A204.1 (cell line): ENCODE measurements around the gene ZBTB7C.

Experiments used
- FAIRE-seq: peaks from 2 replicates; lab custom pipeline; 2012; peaks lifted over from hg19 to GRCh38; lab: Jason Lieb, UNC

ZBTB7C gene

GRCh38 chr18:48418539-48419276 is 9.5 kb upstream of the ZBTB7C start:
- no peak for FAIRE-seq

- FAIRE-seq = no peak
Measured at GRCh38 chr18:48417985-48418384, 8.8 kb upstream of the ZBTB7C start.

- no peak for FAIRE-seq
Measured at GRCh38 chr18:48413342-48413741, 4.2 kb upstream of the ZBTB7C start.

GRCh38 chr18:48412339-48412929 is 3.3 kb upstream of the ZBTB7C start:
- FAIRE-seq = no peak

- no peak for FAIRE-seq
Measured at GRCh38 chr18:48410095-48410920, 1.1 kb upstream of the ZBTB7C start.

- FAIRE-seq = no peak
Measured at GRCh38 chr18:48409591-48410094, 460 bp upstream of the ZBTB7C start.

GRCh38 chr18:48408111-48408726 is 964 bp downstream of the ZBTB7C start:
- FAIRE-seq = no peak

- no peak for FAIRE-seq
Measured at GRCh38 chr18:48407358-48407757, 1.8 kb downstream of the ZBTB7C start.

GRCh38 chr18:48405978-48406377 is 3.2 kb downstream of the ZBTB7C start:
- no peak for FAIRE-seq

- no peak for FAIRE-seq
Measured at GRCh38 chr18:48404716-48405507, 4.3 kb downstream of the ZBTB7C start.

GRCh38 chr18:48402953-48403352 is 6.2 kb downstream of the ZBTB7C start:
- FAIRE-seq = no peak

GRCh38 chr18:48399303-48400075 is 9.7 kb downstream of the ZBTB7C start:
- FAIRE-seq = no peak

GRCh38 chr18:48398074-48398473 is 11.1 kb downstream of the ZBTB7C start:
- no peak for FAIRE-seq

- no peak for FAIRE-seq
Measured at GRCh38 chr18:48397021-48397420, 12.2 kb downstream of the ZBTB7C start.

- FAIRE-seq = no peak
Measured at GRCh38 chr18:48396561-48396960, 12.6 kb downstream of the ZBTB7C start.

- no peak for FAIRE-seq
Measured at GRCh38 chr18:48395646-48396045, 13.5 kb downstream of the ZBTB7C start.

GRCh38 chr18:48394176-48394575 is 15.0 kb downstream of the ZBTB7C start:
- no peak for FAIRE-seq

GRCh38 chr18:48393776-48394175 is 15.4 kb downstream of the ZBTB7C start:
- no peak for FAIRE-seq

- no peak for FAIRE-seq
Measured at GRCh38 chr18:48393170-48393569, 16.0 kb downstream of the ZBTB7C start.

GRCh38 chr18:48392268-48392667 is 16.9 kb downstream of the ZBTB7C start:
- no peak for FAIRE-seq

- no peak for FAIRE-seq
Measured at GRCh38 chr18:48391868-48392267, 17.3 kb downstream of the ZBTB7C start.
